Activated CD8-positive, alpha-beta memory T cell treated with anti-CD3 and anti-CD28 coated beads, Interleukin-2, amount 50 U/mL, for 24 hours (primary cell): ENCODE results near the gene INO80E.

Source experiments
- DNase-seq: peaks from one replicate; pipeline ENCODE4 v3.0.0-alpha.2; 2020; ENCODE audit errors: extremely low read depth

The INO80E gene

DNA sequence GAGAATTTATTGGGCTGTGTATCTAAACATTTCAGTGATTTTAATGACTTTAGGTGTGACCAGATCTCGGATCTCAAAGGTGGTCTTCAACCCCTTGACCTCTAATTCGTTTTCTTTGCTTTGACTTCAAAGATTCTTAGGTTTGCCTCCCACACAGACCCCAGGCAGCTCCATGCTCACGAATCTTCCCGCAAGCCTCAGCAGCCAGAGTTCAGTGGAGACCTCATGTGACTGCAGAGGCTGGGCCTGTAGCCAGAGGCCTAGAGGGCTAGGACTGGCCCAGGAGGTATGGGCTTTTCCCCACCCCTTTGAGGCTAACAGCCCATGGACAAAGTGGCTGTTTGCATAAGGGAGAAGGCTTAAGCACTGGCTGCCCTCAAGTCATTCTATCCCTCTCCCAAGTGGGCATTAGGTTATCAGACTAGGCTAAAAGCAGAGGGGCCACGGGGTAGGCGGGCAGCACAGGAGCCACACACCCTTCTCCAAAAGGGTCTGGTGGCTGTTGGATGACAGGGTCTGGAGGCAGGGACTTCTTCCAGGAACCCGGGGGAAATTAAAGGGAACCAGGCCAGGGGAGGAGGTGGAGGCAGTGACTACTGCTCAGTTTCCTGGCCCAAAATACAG, 3.6 kb upstream of the INO80E start:
- no peak for DNase-seq

DNA sequence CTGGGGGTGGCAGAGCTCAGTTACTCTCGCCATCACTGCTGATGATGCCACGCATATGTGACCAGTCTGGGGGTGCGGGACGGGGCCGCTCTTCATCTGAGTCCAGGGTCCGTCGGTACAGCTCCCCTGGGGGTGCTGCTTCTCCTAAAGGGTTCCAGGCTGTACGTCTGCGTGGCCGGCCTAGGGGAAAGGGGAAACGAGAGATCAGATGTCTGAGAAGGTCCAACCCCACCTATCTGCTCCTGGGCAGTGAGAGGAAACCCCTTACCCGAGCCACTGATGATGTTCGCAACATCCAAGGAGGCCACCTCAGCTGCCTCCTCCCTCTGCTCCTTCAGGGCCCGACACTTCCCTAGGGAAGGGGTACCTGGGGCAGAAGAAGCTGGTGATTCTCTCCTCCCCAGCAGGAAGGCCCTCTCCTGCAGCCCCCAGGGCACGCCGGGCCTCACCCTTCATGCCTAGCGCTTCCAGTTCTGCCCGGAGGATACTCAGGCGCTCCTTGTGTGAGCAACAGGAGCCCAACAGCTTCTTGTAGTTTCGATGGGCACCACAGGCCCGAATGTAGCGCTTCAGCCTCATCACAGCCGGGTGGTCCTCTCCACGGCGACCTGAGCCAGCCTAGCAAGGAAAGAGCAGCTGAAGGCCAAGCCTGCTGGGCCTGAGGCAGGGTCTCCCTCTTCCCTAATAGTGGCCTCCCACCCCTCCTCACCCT, 2.7 kb upstream of the INO80E start:
- no peak for DNase-seq

DNA sequence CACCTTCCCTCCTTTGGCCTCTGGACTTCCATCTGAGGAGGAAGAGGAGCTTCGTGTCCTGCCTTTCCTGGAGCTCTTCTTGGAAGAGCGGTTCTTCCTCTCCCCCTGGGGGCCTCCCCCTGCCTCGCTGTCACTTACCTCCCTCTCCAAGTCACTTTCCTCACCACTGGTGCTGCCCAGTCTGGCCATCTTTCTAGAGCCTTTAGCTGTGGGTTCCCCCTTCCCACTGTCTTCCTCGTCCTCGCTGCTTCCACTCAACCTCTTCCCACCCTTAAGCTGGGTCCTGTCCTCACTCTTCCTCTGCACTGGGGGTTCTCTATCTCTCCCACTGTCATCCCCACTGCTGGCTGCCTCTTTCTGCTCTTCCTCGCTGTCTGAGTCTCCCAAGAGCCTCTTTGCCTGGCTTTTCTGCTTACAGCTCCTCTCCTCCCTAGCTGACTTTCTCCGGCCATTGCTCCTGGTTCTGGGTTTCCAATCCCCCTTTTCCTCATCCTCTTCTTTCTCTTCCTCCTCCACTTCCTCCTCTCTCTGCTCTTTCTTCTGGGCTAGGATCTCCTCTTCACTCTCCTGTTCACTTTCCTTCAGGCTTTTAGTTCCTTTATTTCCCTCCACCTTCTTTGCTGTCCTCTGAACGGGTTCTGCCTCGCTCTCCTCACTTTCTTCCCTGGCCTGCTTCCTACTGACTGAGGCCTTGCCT, 2.0 kb upstream of the INO80E start:
- no peak for DNase-seq

DNA sequence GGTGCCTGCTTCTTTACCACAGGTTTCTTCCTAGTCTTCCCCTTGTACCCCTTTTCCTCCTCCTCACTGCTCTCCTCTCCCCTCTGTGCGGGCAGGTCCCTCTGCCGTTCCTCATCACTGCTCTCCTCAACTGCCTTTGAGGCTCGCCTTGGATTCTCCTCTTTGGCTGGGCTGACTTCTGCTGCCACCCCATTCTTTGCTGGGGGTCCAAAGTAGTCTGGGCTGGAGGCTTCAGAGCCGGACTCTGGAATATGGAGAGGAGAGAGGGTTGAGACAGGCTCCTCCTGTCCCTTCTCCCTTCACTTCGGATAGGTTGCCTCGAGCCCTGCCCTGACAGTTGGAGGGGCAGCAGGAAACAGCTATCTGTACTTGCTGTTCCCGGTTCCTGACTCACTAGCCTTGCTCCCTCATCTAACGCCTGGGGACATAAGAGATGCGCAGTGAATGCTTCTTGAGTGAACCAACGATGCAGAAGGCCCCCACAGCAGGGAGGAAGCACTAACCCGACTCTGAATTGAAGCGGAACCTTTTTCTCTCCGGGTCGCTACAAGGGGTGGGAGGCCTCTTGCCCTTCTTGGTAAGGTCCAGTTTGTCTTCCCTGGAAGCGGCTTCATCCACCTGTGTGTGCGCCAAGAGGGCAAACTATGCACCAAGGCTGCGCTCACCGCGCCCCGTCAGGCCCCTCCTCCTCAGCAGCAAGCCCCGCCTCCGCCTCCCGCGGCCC, 1.3 kb upstream of the INO80E start:
- DNase-seq = peak; percentile 17

DNA sequence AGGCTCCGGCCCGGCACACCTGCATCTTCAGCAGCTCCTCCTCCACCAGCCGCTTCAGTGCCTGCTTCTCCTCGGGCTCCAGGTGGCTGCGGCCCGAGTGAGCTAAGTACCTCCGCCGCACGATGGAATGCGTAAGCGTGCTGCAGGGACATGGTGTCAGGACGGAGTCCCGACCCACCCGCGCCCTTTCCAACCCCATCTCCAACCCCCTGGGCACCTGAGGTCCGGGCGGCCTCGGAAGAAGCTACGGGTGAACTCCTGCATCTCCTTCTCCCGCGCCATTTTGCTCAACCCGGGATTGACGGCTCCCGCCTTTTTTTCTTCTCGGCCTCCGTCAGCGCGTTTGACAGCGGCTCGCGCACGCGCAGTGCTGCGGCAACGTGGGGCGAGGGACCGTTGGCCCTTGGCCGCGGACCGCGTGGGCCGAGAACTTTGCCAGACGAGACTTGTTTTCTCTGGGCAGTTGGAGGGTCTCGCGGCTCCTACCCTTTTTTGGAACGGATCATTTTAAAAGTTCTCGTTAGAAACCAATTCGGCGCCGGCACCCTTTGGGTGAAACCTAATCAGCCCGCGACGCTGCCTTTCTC, 624 bp upstream of the INO80E start, which contains the start of gene HIRIP3:
Gene HIRIP3, minus strand, starts transcription at position 294 of the 587 bp plus-strand sequence. Its CDS starts 12 bp downstream, at position 282.
- peak; percentile 74 for DNase-seq

DNA sequence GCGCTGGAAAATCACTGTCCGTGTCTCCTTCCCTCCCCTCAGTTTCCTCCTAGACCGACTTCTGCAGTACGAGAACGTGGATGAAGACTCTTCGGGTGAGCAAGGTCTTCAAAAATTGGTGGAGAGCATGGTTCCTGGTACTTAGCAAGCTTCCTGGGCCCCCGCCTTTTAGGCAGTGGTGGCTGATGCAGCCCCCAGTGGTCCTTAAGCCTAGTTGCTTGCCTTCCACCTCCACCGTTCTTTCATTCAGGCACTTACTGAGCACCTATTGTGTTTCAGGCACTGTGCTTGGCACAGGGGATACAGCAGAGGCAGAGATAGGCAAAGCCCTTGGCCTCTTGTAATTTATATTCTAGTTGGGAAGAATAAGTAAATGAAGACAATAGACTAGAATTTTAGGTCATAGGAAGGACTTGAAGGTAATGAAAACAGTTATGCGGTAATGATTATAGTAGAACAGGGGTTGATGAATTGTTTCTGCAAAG, 767 bp downstream of the INO80E start:
- DNase-seq = no peak

DNA sequence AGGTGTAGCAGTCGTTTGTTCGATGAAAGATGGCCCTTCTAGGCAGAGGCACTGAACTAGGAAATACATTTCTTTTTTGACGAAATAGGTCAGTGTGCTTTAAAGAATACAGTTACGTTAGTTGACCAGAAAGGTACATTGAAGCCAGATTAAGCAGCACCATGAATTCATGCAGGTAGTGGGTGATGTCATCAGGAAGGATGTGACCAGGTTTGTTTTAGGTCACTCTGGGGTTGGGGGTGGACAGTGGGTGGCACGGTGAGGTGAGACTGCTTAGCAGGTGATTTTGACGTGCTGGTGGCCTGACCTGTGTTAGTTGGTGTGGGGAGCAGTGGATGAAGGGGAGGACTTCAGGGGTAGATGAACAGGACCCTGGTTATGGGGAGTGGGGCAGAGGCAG, 3.6 kb downstream of the INO80E start:
- DNase-seq = no peak

DNA sequence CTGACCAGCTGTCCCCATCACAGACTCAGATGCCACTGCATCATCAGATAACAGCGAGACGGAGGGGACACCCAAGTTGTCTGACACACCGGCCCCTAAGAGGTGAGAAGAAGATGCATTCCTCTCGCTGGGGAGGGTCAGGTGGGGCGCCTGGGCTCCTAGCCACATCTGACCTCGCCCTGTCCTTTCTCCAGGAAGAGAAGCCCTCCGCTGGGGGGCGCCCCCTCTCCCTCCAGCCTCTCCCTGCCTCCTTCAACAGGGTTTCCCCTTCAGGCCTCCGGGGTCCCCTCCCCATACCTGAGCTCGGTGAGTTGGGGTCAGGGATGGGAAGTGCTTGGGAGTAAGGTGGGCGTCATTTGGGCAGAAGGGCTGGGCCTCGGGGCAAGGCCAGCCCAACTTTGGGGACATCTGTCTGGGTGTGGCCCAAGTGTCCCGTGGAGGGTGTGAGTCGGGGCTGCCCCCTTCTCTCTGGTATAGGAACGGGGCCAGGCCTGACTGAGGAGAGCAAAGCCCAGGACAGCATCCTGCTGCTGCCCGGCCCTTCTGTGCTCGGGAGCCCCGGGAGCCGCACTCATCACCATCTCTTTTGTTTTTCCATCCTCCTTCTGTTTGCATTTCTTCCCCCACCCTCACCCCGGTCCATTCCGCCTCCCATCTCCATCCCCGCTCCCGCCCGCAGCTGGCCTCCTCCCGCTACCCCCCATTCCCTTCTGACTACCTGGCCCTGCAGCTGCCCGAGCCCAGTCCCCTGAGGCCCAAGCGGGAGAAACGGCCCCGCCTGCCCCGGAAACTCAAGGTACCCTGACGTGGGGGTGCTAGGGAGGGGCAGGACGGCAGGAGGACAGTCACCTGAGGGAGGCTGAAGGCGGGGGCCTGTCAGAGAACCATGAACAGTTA, 4.9 kb downstream of the INO80E start:
- DNase-seq = no peak

DNA sequence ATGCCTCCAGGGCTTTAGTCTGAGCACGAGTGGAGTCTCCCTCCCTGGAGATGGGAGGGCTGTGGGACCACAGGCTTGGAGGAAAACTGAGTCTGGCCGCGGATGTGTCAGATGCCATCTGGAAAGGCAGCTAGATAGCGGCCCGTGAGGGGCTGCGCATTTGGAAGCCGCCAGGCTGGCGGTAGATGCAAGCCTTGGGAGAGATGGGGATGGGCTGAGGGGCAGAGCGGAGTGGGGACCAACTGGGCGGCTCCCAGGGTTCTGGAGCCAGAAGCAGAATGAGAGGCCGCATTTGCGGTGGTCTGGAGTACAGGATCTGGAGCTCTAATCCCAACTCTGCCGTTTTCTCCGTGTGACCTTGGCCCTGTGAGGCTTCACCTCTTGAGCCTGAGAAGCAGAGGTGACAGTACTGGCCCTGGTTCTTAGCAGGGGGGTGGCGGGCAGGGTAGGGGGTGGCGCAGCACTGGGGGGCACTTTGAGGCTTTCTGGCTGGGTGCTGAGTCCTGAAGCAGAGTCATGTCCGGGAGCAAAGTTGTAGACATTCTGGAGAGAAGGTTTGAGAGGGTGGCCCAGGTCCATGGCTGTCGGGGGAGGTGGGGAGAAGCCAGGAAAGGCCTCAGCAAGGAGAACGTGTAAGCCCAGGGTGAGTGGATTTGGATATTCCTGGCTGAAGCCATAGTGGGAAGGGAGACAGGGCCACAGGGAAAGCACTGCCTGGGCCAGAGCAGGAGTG, 6.7 kb downstream of the INO80E start:
- no peak for DNase-seq

DNA sequence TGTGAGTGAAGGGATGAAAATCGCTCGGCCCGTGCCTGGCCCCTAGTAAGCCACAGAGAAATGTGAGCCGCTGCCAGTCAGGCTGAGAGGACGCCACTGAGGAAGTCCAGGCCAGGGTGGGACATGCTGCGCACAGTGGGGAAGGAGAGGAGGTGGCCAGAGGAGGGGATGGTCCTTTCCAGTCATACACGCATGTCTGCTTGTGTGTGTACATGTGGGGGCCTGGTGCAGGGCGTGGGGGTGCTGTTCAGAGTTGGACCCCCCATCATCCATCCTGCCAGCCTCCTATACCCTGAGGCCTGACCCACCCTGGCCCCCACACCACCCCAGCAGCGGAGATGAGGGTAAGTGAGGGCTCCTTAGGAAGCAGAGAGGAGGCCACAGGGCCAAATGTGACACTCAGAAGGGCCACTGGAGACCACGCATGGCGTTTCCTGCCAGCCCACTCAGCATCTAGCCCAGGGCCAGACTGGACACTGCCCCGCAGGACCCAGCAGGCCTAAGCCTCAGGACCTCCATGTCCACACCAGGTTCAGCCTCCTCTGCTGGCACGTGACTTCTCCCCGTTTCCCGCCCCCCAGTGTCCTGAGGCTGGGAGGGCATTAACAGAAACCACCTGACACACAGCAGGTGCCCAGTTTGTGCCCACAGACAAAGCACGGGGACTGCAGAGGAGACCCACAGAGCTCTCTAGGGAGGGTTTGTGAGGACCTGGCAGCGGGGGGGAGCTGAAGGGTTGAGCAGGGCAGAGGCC, 7.8 kb downstream of the INO80E start:
- no peak for DNase-seq

DNA sequence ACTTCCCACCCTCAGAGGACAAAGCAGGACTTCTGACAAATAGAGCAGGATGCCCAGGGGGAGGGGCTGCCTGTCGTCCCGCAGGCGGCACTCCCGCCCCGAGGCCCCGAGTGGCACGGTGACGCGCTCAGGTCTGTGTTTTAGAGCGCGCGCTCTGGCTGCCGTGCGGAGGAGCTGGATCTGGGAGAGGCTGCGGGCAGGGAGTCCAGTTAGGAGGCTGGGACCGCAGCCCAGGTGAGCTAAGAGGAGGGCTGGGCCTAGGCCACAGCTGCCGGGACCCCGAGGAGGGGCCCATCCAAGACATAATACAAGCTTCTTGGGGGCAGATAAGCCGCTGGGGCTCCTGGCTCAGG, 8.4 kb downstream of the INO80E start:
- DNase-seq = no peak

DNA sequence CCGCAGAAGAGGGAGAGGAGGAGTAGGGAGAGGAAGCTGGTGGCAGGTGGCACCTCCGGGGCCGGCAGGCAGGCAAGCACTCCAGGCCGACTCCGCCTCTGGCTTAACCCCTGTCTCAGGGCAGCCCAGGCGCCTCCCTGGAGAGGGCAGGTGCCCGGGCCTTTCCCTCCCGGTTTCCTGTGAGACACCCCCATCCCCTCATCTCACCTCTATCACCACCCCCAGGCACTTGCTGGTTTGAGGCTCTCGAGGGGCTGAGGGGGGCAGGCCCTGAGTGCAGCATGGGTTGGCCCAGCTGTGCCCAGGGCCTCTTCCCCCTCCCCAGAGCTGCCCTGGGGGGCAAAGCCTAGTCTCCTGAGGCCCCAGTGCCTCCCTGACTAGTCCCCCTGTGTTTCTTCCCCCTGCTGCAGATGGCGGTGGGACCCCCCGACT, 8.8 kb downstream of the INO80E start:
- no peak for DNase-seq

DNA sequence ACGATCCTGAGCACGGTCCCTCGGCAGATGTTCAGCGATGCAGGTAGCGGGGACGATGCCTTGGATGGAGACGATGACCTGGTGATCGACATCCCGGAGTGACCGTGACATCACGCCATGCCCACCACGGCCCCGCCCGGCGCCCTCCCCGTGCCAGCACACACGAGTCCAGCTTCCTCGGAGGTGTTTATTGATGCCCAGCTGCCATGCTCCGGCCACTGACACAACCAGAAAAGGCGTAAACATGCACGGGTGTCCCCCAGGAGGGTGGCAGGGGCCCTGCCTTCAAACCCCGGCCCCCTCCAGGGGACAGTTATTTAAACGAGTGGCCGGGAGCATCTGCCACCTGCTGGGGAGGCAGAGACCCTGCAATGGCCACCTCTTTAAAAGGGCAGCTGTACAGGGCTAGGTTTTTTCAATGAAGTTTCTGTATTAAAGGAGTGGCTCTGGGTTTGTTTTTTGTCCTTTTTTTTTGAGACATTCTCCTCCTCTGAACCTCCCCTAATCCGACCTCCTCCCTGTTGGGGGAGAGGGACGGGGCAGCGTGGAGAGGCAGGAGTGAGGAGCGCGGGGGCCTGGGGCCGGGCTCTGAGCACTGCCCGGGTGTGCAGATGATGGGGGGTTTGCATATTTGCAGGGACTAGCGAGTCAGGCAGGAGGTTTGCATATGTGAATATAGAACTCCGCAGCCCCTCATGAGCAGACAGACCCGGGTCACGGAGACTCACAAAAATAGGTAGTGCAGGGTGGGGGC, 9.5 kb downstream of the INO80E start:
- DNase-seq = no peak

DNA sequence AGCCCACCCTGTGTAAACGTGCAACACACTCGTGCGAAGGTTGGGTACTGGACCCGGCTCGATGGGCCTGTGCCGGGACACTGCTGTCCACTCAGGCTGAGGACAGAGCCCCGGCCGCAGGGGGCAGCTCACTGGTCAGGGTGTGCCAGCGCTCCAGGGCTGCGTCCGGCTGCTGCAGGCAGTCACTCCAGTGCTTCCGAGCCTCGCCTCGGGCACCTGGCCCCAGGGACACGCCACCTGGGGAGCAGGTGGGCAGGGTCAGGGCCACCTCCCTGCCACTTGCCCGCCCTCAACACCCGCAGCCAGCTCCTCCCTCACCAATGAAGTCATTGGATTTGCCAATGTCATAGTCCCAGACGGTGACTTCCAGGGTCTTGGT, 10.0 kb downstream of the INO80E start:
- DNase-seq = no peak

DNA sequence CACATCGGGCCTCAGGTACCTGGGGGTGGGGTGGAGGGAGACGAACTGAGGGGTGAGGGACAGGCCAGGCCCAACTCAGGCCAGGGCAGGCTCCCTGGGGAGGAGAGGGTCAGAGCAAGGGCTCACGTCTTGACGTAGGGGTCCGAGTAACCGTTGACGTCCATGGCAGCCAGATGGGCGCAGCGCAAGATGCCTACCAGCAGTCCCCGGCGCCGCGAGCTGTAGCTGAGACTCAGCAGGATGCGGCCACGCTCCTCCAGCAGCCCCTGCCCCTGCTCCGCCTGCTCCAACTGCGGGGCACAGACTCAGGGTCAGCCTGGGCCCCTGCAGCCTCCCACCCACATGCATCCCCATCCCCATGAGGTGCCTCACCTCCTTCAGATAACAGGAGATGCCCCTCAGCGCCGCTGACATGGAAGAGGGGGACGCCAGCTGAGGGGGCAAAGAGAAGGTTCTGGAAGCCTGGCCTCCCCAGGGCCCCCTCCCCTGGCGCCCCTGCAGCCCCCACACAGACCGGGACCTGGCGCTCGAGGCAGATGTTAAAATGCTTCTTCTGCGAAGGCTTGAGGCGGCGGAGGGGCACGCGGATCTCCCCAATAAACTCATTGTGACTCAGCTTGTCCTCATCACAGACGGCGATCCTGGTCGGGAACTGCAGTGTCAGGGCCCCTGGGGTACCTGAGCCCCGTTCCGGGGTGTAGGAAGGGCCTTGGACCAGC, 10.8 kb downstream of the INO80E start:
- DNase-seq = no peak

DNA sequence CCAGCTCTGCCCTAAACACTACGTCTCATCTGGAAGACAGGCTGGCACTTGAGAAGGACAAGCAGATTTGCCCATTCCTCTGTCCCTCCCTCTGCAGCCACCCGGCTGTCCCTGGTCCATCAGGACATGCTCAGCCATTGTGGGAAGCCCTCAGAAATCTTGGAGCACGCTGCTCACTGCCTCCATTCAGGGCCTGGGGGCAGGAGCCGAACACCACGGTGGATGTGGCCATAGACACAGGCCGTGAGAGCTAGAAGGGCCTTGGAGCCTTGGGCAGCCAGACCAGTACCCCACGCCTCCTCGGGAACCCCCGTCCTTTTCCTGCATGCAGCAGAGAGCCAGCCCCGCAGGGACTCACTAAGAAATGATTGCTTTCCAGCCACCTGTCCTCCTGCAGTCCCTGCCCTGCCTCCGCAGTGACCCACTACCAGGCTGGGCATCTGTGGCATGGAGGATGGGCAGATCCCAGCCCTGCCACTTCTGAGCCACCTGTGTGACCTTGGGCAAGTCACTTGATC, 11.4 kb downstream of the INO80E start:
- no peak for DNase-seq

DNA sequence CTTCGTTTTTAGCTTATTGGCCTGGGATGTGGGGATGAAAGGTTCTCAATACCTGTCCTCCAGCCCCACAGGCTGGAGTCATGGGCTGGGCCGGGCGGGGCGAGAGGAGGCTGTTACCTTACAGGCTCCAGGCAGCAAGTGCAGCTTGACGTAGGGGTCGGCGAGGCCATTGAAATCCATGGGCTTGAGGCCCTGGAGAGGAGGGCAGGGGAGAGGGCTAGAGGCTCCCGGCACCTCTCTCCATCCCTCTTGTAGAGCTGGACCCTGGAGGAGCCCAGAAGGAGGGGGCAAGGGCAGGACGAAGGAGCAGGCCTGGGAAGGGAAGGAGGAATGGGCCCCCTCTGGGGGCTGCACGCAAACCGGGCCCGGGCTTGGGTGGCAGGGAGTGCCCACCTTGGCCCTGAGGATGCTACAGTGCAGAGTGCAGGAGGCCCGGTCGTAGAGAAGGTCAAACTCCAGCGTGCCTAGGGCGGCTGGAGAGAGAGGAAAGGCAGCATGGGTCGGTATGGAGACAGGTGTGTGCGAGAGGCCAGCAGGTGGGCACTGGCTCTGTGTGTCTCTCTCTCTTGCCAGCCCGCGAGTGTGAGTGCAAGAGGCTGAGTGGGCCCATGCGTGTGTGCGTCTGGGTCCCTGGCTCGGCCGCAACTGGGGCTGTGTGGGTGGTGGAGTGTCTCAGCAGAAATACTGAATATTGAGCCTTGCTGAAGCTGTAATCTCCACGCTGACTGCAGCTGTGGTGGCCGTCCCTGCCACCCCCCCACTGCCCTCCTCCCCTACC, 13.2 kb downstream of the INO80E start:
- no peak for DNase-seq
